ENCODE data around the gene TMEM209.

Gene TMEM209

DNA sequence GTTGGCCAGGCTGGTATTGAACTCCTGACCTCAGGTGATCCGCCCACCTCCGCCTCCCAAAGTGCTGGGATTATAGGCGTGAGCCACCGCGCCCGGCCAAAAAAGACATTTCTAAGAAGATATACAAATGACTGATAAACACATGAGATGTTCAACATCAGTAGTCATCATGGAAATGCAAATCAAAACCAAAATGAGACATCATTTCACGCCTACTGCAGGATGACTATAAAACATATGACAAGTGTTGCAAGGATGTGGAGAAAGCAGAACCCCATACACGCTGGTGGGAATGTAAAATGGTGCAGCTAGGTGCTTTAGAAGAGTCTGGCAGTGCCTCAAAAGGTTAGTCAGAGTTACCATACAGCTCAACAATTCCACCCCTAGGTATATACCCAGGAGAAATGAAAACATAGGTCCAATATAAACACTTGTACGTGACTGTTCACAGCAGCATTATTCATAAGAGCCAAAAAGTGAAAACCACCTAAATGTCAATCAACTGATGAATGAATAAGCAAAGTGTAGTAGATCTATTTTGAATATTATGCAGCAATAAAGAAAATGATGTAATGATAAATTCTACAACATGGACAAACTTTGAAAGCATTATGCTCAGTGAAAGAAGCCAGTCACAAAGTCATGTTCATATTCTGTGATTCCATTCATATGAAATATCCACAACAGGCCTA, 24.5 kb downstream of the TMEM209 start:
- DNase-seq (ENCODE audit: low read depth): peak; percentile 19
- TF ChIP-seq, protein P1, sequence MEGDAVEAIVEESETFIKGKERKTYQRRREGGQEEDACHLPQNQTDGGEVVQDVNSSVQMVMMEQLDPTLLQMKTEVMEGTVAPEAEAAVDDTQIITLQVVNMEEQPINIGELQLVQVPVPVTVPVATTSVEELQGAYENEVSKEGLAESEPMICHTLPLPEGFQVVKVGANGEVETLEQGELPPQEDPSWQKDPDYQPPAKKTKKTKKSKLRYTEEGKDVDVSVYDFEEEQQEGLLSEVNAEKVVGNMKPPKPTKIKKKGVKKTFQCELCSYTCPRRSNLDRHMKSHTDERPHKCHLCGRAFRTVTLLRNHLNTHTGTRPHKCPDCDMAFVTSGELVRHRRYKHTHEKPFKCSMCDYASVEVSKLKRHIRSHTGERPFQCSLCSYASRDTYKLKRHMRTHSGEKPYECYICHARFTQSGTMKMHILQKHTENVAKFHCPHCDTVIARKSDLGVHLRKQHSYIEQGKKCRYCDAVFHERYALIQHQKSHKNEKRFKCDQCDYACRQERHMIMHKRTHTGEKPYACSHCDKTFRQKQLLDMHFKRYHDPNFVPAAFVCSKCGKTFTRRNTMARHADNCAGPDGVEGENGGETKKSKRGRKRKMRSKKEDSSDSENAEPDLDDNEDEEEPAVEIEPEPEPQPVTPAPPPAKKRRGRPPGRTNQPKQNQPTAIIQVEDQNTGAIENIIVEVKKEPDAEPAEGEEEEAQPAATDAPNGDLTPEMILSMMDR (conservative IDR thresholded peaks at IDR 0.05; ENCODE audit: low read depth, low read length): no peak
- no peak overlapping the region for H3K4me3 ChIP-seq (ENCODE audit: low read depth, low read length)

DNA sequence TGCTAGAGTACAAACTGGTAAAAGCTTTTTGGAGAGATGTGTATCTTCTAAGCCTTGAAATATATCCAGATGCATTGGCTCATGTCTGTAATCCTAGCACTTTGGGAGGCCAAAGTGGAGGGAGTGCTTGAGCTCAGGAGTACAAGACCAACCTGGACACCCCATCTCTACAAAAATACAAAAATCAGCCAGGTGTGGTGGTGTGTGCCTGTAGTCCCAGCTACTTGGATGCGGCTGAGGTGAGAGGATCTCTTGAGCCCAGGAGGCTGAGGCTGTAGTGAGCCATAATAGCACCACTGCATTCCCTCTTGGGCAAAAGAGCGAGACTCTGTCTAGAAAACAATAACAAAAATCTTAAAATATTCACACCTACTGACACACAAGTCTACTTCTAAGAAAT, 25.6 kb downstream of the TMEM209 start:
- no peak for DNase-seq (ENCODE audit: low read depth)
- TF ChIP-seq, protein P1 (conservative IDR thresholded peaks at IDR 0.05; ENCODE audit: low read depth, low read length): no peak
- H3K4me3 ChIP-seq (ENCODE audit: low read depth, low read length): no peak overlapping the region

DNA sequence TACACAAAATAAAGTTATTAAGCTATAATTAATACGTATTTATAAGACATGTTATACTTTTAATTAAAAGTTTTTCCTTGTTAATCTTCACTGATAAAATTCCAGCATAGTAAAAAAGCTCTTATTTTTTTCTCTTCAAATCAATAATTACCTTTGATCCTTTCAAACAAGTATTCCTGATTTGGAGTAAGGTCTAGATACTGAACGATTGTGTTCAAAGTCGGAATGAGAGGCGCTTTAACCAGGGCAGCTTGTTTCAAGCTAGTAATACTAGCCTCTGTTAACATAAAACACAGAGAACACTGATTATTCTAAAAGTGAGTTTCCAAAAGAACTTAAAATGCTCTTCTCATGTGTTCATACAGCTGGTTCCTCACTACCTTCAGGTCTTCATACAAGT, 27.0 kb downstream of the TMEM209 start:
- H3K4me3 ChIP-seq (ENCODE audit: low read depth, low read length): no peak overlapping the region
- TF ChIP-seq, protein P1 (conservative IDR thresholded peaks at IDR 0.05; ENCODE audit: low read depth, low read length): no peak
- no peak for DNase-seq (ENCODE audit: low read depth)

DNA sequence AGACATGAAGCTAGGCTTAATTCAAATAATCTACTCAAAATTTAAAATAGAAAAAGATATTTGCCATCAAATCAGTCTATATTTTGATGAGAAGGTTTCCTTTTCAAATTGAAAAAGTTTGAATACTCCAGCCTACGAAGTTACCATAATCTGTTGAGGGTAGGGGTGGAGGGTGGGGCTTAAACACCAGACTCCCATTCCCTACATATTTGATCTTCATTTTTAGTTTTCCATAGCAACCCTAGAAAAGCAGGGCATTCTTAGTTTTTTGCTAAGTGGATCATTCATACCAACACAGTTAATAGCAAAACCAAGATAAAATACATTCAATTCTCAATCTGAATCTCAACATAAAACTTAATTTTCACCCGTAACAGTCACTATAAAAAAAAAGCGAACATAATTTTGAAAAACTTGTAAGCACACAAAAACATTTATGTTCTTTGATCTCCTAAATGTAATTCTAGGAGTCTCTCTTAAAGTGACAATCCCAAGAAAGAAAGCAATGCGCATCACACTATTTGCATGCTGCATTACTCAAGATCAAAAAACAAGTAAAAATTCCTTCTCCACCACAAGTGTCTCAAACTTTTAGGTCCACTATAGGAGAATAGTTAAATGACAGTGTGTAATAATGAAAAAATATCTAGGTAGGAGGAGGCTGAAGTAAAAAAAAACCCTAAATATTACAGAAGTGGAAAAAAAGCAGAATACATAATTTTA, 30.8 kb downstream of the TMEM209 start:
- DNase-seq (ENCODE audit: low read depth): no peak
- no peak overlapping the region for H3K4me3 ChIP-seq (ENCODE audit: low read depth, low read length)
- TF ChIP-seq, protein P1 (conservative IDR thresholded peaks at IDR 0.05; ENCODE audit: low read depth, low read length): no peak

DNA sequence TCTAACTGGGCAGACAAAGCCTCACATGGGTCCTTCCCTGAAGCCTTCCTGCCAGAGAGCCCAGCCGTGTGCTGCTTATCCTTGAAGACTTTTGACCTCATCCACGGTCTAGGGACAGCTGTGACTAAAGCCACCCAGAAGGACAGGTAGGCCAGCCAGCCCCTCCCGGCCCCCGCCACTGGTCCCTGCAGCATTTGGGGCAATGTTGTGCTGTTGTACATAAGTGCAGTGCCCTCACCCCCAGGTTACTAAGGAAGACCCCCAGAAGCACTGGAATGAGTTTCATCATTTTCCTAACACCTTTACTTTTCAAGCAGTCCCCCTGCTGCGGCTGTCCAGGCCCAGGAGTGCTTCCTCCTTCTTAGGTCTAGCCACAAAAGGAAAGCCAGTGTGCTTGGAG, 43.0 kb downstream of the TMEM209 start:
- no peak for DNase-seq (ENCODE audit: low read depth)
- H3K4me3 ChIP-seq (ENCODE audit: low read depth, low read length): no peak overlapping the region
- TF ChIP-seq, protein P1 (conservative IDR thresholded peaks at IDR 0.05; ENCODE audit: low read depth, low read length): no peak

DNA sequence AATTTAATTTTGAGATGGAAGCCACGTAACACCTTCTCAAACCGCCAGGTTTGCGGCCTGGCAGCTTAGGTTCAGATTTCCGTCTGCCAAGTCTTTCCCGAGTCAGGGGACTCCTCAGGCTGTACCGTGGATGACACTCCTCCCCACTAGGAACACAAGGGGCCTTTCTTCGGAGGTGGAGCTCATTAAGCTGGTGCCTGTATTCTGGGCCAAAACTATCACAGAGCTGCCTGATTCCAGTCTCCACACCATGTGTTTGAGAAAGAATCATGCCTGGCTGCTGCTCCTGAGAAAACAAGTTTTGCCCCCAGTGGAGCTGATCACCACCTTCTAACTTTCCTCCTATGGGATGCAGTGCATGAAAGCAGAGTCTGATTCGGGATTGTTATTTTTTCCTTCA, 44.8 kb downstream of the TMEM209 start:
- no peak overlapping the region for H3K4me3 ChIP-seq (ENCODE audit: low read depth, low read length)
- TF ChIP-seq, protein P1 (conservative IDR thresholded peaks at IDR 0.05; ENCODE audit: low read depth, low read length): no peak
- DNase-seq (ENCODE audit: low read depth): no peak

DNA sequence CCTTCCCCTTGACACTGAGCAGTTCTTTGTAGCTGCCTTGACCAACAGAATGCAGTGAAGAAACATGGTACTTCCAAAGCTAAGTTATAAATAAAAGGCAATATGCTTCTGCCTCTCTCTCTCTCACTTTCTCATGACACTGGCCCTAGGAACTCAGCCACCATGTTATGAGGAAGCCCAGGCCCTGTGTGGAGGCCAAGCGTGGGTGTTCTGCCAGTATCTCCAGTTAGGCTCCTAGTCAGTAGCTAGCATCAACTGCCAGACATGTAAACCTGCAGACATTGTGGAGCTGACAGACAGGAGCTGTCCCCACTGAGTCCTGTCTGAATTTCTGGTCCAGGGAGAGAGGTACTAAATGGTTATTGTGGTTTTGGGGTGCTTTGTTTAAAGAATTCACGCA, 45.2 kb downstream of the TMEM209 start:
- TF ChIP-seq, protein P1 (conservative IDR thresholded peaks at IDR 0.05; ENCODE audit: low read depth, low read length): no peak
- DNase-seq (ENCODE audit: low read depth): no peak
- H3K4me3 ChIP-seq (ENCODE audit: low read depth, low read length): no peak overlapping the region
